Endodermal cell (in vitro differentiated cells): ENCODE data around the gene FBH1. TPM values are rescaled to one million over a fixed set of nuclear protein-coding genes. Genes with fewer than 3 reads are reported as not detected.

Source experiments
- DNase-seq: peaks from one replicate; pipeline ENCODE4 v3.0.0-alpha.2; 2017
- H3K27ac ChIP-seq: 2 replicates; pipeline ENCODE4 v1.5.1; 2013; ENCODE audit warnings: mild to moderate bottlenecking, low read depth, low read length, moderate library complexity
- H3K27me3 ChIP-seq: 2 replicates; pipeline ENCODE4 v1.6.1; 2013; ENCODE audit warnings: mild to moderate bottlenecking, low read length, moderate library complexity; ENCODE audit not compliant: insufficient read depth, control insufficient read depth, poor library complexity, severe bottlenecking
- H3K36me3 ChIP-seq: 2 replicates; pipeline ENCODE4 v1.7.0; 2013; ENCODE audit warnings: mild to moderate bottlenecking, low read length, moderate library complexity; ENCODE audit not compliant: control insufficient read depth, insufficient read depth
- H3K4me1 ChIP-seq: one replicate; pipeline ENCODE4 v1.7.0; 2013; ENCODE audit warnings: low read length; ENCODE audit not compliant: control insufficient read depth, insufficient read depth
- H3K4me3 ChIP-seq: 2 replicates; pipeline ENCODE4 v1.5.1; 2013; ENCODE audit warnings: mild to moderate bottlenecking, low read length, moderate library complexity
- H3K9ac ChIP-seq: 2 replicates; pipeline ENCODE4 v1.6.1; 2013; ENCODE audit warnings: mild to moderate bottlenecking, low read length, moderate library complexity; ENCODE audit not compliant: poor library complexity, severe bottlenecking; ENCODE audit errors: extremely low read depth
- H3K9me3 ChIP-seq: 2 replicates; pipeline ENCODE4 v1.6.1; 2013; ENCODE audit warnings: mild to moderate bottlenecking, low read length, moderate library complexity; ENCODE audit not compliant: control insufficient read depth
- H3K27ac Mint-ChIP-seq: 2 replicates; pipeline ENCODE4 v1.8.0; 2020; ENCODE audit warnings: mixed read lengths
- H3K27me3 Mint-ChIP-seq: 2 replicates; pipeline ENCODE4 v1.8.0; 2021; ENCODE audit warnings: mild to moderate bottlenecking, mixed read lengths; ENCODE audit not compliant: insufficient read depth
- H3K36me3 Mint-ChIP-seq: 2 replicates; pipeline ENCODE4 v1.8.0; 2020; ENCODE audit warnings: low read depth, mixed read lengths
- H3K4me1 Mint-ChIP-seq: 2 replicates; pipeline ENCODE4 v1.8.0; 2020; ENCODE audit warnings: mixed read lengths
- H3K4me3 Mint-ChIP-seq: 2 replicates; pipeline ENCODE4 v1.8.0; 2020; ENCODE audit warnings: mild to moderate bottlenecking, moderate library complexity, mixed read lengths
- H3K9me3 Mint-ChIP-seq: 2 replicates; pipeline ENCODE4 v1.8.0; 2020; ENCODE audit warnings: mild to moderate bottlenecking, mixed read lengths
- WGBS, 2 experiments: methylation state at CpG; one replicate each; pipeline versions ENCODE4 v1.1.5 to v1.1.7; 2013; ENCODE audit warnings: missing lambda C conversion rate in 2 of 2, mixed read lengths in 1 of 2; ENCODE audit not compliant: insufficient coverage in 1 of 2, insufficient read length in 1 of 2; 5-methylcytosine and 5-hydroxymethylcytosine counted together
- total RNA-seq, 2 donors: library from RNA; stranded (reverse); fragmentation: NEBNext Ultra II Directional in 1 of 2; extraction: Animal tissue kit (Norgen Biotek cat#: 25700) in 1 of 2; gene quantifications; 2 replicates in 1 of 2; 3 replicates in 1 of 2; pipeline ENCODE4 v1.2.1, GENCODE V29; 2021
- TF ChIP-seq, protein P1 (sequence below): fragments of 200-600 bp; sonication (generic); conservative IDR thresholded peaks from 2 replicates; pipeline ENCODE4 v1.5.0; 2021; ENCODE audit warnings: antibody characterized with exemption, mild to moderate bottlenecking

The FBH1 gene
- total RNA-seq, 2 donors from 2014 or later, result 61.1 to 71.6 TPM

DNA sequence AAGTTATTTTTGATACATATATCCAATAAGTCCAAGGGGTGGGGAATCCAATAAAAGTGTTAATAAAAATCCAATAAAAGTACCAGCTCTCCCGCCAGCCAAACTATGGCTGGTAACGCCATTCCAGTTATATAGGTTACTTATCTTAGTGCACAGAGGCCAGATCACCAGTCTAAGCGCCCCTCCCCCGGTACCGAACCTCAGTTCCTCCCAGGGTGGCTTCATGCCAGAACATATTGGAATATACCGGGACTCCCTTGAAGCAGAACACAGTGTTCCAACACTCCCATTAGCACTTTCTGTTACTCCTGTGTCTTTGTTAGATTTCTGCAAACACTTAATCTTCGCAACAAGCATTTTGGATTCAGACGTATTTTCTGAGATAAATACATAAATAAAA, 7.5 kb downstream of the FBH1 start:
- WGBS, 2 experiments, result 96% methylated on average over 8 of the region's 8 CpGs
- Mint-ChIP-seq H3K27me3 (no peaks in the 10 kb centered on the region), H3K9me3 (peaks cover 8% of the 10 kb centered on the region), H3K4me1 (peaks cover 24% of the 10 kb centered on the region), H3K36me3 (peaks cover 49% of the 10 kb centered on the region), H3K27ac (no peak overlapping the region), H3K4me3 (no peak overlapping the region)
- TF ChIP-seq, protein P1, sequence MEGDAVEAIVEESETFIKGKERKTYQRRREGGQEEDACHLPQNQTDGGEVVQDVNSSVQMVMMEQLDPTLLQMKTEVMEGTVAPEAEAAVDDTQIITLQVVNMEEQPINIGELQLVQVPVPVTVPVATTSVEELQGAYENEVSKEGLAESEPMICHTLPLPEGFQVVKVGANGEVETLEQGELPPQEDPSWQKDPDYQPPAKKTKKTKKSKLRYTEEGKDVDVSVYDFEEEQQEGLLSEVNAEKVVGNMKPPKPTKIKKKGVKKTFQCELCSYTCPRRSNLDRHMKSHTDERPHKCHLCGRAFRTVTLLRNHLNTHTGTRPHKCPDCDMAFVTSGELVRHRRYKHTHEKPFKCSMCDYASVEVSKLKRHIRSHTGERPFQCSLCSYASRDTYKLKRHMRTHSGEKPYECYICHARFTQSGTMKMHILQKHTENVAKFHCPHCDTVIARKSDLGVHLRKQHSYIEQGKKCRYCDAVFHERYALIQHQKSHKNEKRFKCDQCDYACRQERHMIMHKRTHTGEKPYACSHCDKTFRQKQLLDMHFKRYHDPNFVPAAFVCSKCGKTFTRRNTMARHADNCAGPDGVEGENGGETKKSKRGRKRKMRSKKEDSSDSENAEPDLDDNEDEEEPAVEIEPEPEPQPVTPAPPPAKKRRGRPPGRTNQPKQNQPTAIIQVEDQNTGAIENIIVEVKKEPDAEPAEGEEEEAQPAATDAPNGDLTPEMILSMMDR, result no peak
- peaks cover 53% of the 10 kb centered on the region for H3K36me3 ChIP-seq
- no peak overlapping the region for H3K9ac ChIP-seq
- peaks cover 7% of the 10 kb centered on the region for H3K4me1 ChIP-seq
- no peak overlapping the region for H3K4me3 ChIP-seq
- peaks cover 9% of the 10 kb centered on the region for H3K9me3 ChIP-seq
- no peaks in the 10 kb centered on the region for H3K27me3 ChIP-seq
- no peak for DNase-seq
- H3K27ac ChIP-seq, result no peak overlapping the region

- H3K4me3 ChIP-seq, result no peak overlapping the region
- Mint-ChIP-seq H3K4me3 (no peak overlapping the region), H3K27ac (no peak overlapping the region), H3K27me3 (no peaks in the 10 kb centered on the region), H3K36me3 (peaks cover 52% of the 10 kb centered on the region), H3K4me1 (peaks cover 19% of the 10 kb centered on the region), H3K9me3 (peaks cover 8% of the 10 kb centered on the region)
- H3K27me3 ChIP-seq, result no peaks in the 10 kb centered on the region
- peaks cover 59% of the 10 kb centered on the region for H3K36me3 ChIP-seq
- no peak overlapping the region for H3K27ac ChIP-seq
- WGBS, 2 experiments, result 98 to 100% methylated on average over 3 to 7 of the region's 7 CpGs
- H3K4me1 ChIP-seq, result peaks cover 7% of the 10 kb centered on the region
- DNase-seq, result no peak
- no peak overlapping the region for H3K9ac ChIP-seq
- peaks cover 9% of the 10 kb centered on the region for H3K9me3 ChIP-seq
- TF ChIP-seq, protein P1, result no peak
Observed at GRCh38 chr10:5898163-5898562, 8.1 kb downstream of the FBH1 start.

GRCh38 chr10:5900247-5900646, 10.2 kb downstream of the FBH1 start:
- no peak for DNase-seq
- 98% methylated on average over 7 to 13 of the region's 13 CpGs for WGBS, 2 experiments
- Mint-ChIP-seq H3K4me3 (no peak overlapping the region), H3K36me3 (peaks cover 50% of the 10 kb centered on the region), H3K9me3 (peaks cover 8% of the 10 kb centered on the region), H3K27ac (no peak overlapping the region), H3K4me1 (peaks cover 15% of the 10 kb centered on the region), H3K27me3 (no peaks in the 10 kb centered on the region)
- Histone ChIP-seq H3K27ac (no peak overlapping the region), H3K36me3 (peaks cover 48% of the 10 kb centered on the region), H3K9ac (no peak overlapping the region), H3K4me3 (no peak overlapping the region), H3K4me1 (peaks cover 7% of the 10 kb centered on the region), H3K9me3 (peaks cover 9% of the 10 kb centered on the region), H3K27me3 (no peaks in the 10 kb centered on the region)
- TF ChIP-seq, protein P1, result no peak
